Diencephalon (tissue), 1 donor: ENCODE results near the gene IL1RAPL2. TPM values are rescaled to one million over a fixed set of nuclear protein-coding genes. Genes with fewer than 3 reads are reported as not detected.

ENCODE experiments used
- small RNA-seq: library from RNA; depleted of rRNA; stranded (forward); fragments of <200 nt; gene quantifications from one replicate; pipeline ENCODE3, GENCODE V24; 2014
- total RNA-seq: library from RNA; depleted of rRNA; stranded (reverse); fragments of >200 nt; gene quantifications from one replicate; pipeline ENCODE4 v1.2.3, GENCODE V29; 2014

The IL1RAPL2 gene
- 6.5 TPM for total RNA-seq

GRCh38 chrX:104565791-104566680 lies at the start of gene IL1RAPL2:
IL1RAPL2 (plus strand) TSS chrX:104566199.

GRCh38 chrX:105220636-105221035 lies 654.6 kb downstream of the IL1RAPL2 start, which contains the start of gene TEX13A:
TEX13A (minus strand) TSS chrX:105220694; CDS start chrX:105220397, 297 bp downstream.

Small RNA genes lying within 50 kb of the gene (small RNA-seq; reads per million reads assigned to genes)
- gene RNU6-207P, result not detected
